DOHH2 (cell line): ENCODE data around the gene C22orf15.
A peak's percentile ranks its signal among the peaks of the same experiment; 100 is the strongest.

ENCODE experiments used
- H3F3A ChIP-seq: fragments of 200-600 bp; sonication (generic), shearing (Covaris generic); 2 replicates; pipeline ENCODE4 v1.6.0; 2016; ENCODE audit warnings: antibody characterized with exemption, mild to moderate bottlenecking; ENCODE audit not compliant: control insufficient read depth, insufficient read depth
- H3K27ac ChIP-seq: fragments of 200-600 bp; sonication (generic); 2 replicates; pipeline ENCODE4 v1.5.1; 2014; ENCODE audit warnings: low read depth, mild to moderate bottlenecking, low read length, moderate library complexity
- H3K27me3 ChIP-seq: fragments of 200-600 bp; sonication (generic); 2 replicates; pipeline ENCODE4 v1.6.1; 2014; ENCODE audit warnings: mild to moderate bottlenecking, low read length, mixed read lengths; ENCODE audit not compliant: control insufficient read depth
- H3K36me3 ChIP-seq: fragments of 200-600 bp; sonication (generic); 2 replicates; pipeline ENCODE4 v1.6.1; 2014; ENCODE audit warnings: mild to moderate bottlenecking, low read length, moderate library complexity, mixed read lengths; ENCODE audit not compliant: control insufficient read depth
- H3K4me1 ChIP-seq: fragments of 200-600 bp; sonication (generic); 2 replicates; pipeline ENCODE4 v1.6.1; 2014; ENCODE audit warnings: mild to moderate bottlenecking, low read length, mixed read lengths; ENCODE audit not compliant: control insufficient read depth
- H3K4me2 ChIP-seq: fragments of 200-600 bp; sonication (generic); 2 replicates; pipeline ENCODE4 v1.6.0; 2014; ENCODE audit warnings: mild to moderate bottlenecking, low read length, moderate library complexity
- H3K4me3 ChIP-seq: fragments of 200-600 bp; sonication (generic); 2 replicates; pipeline ENCODE4 v1.5.1; 2014; ENCODE audit warnings: mild to moderate bottlenecking, low read length, mixed read lengths
- H3K79me2 ChIP-seq: fragments of 200-600 bp; sonication (generic); 2 replicates; pipeline ENCODE4 v1.6.1; 2014; ENCODE audit warnings: mild to moderate bottlenecking, low read length, mixed read lengths; ENCODE audit not compliant: control insufficient read depth
- H3K9me2 ChIP-seq: fragments of 200-600 bp; sonication (generic); replicated peaks from 2 replicates; pipeline ENCODE4 v1.6.1; 2014; ENCODE audit warnings: mild to moderate bottlenecking, low read length, mixed read lengths; ENCODE audit not compliant: control insufficient read depth
- H3K9me3 ChIP-seq: fragments of 200-600 bp; sonication (generic); 2 replicates; pipeline ENCODE4 v1.6.1; 2014; ENCODE audit warnings: antibody characterized with exemption, low read length, mixed read lengths; ENCODE audit not compliant: control insufficient read depth, insufficient read depth
- H4K20me1 ChIP-seq: fragments of 200-600 bp; sonication (generic); 2 replicates; pipeline ENCODE4 v1.6.0; 2014; ENCODE audit warnings: low read depth, mild to moderate bottlenecking, antibody characterized with exemption, low read length, moderate library complexity; ENCODE audit not compliant: control insufficient read depth, insufficient read depth
- CTCF ChIP-seq: fragments of 200-600 bp; sonication (generic); IDR thresholded peaks from one replicate; pipeline ENCODE4 v1.5.1; 2014; ENCODE audit warnings: antibody characterized with exemption, mild to moderate bottlenecking, low read depth, low read length; ENCODE audit not compliant: poor library complexity, severe bottlenecking
- EZH2phosphoT487 ChIP-seq: fragments of 200-600 bp; sonication (generic); IDR thresholded peaks from 2 replicates; pipeline ENCODE4 v1.6.1; 2017; ENCODE audit warnings: borderline replicate concordance, mild to moderate bottlenecking, antibody characterized with exemption, low read length, moderate library complexity, mixed read lengths

The C22orf15 gene

GRCh38 chr22:23783265-23784150, 20.7 kb downstream of the C22orf15 start:
- Histone ChIP-seq H3F3A (peaks cover 2% of the 10 kb centered on the region; the same call in 1 of the 2 replicates), H3K4me1 (peaks cover 20% of the 10 kb centered on the region), H3K9me2 (no peaks in the 10 kb centered on the region), H3K27ac (no peak overlapping the region), H4K20me1 (peaks cover 10% of the 10 kb centered on the region), H3K79me2 (peaks cover 19% of the 10 kb centered on the region), H3K4me2 (no peak overlapping the region), H3K9me3 (no peaks in the 10 kb centered on the region), H3K4me3 (no peak overlapping the region), H3K27me3 (no peaks in the 10 kb centered on the region), H3K36me3 (peaks cover 12% of the 10 kb centered on the region)
- TF ChIP-seq EZH2phosphoT487, result no peak
- no peak for TF ChIP-seq CTCF

GRCh38 chr22:23784215-23784732, 21.5 kb downstream of the C22orf15 start:
- peaks cover 14% of the 10 kb centered on the region for H4K20me1 ChIP-seq
- H3K4me2 ChIP-seq, result no peak overlapping the region
- peaks cover 2% of the 10 kb centered on the region; the same call in 1 of the 2 replicates for H3F3A ChIP-seq
- TF ChIP-seq CTCF (no peak), EZH2phosphoT487 (no peak)
- no peaks in the 10 kb centered on the region for H3K9me3 ChIP-seq
- peaks cover 27% of the 10 kb centered on the region for H3K79me2 ChIP-seq
- H3K9me2 ChIP-seq, result no peaks in the 10 kb centered on the region
- peaks cover 28% of the 10 kb centered on the region for H3K4me1 ChIP-seq
- H3K27ac ChIP-seq, result no peak overlapping the region
- peaks cover 19% of the 10 kb centered on the region for H3K36me3 ChIP-seq
- H3K27me3 ChIP-seq, result no peaks in the 10 kb centered on the region
- no peak overlapping the region for H3K4me3 ChIP-seq

- Histone ChIP-seq H3K36me3 (peaks cover 34% of the 10 kb centered on the region), H3K4me2 (peak overlapping the region; percentile 94), H3K9me2 (no peaks in the 10 kb centered on the region), H3K27me3 (no peaks in the 10 kb centered on the region), H3K27ac (peak overlapping the region; percentile 86), H3K4me1 (peaks cover 37% of the 10 kb centered on the region), H3K79me2 (peaks cover 47% of the 10 kb centered on the region), H3K4me3 (peak overlapping the region; percentile 94), H4K20me1 (peaks cover 14% of the 10 kb centered on the region), H3F3A (peaks cover 2% of the 10 kb centered on the region; the same call in 1 of the 2 replicates), H3K9me3 (no peaks in the 10 kb centered on the region)
- TF ChIP-seq EZH2phosphoT487 (no peak), CTCF (no peak)
Observed at GRCh38 chr22:23786261-23786710, 23.5 kb downstream of the C22orf15 start.
